HepG2 (cell line): ENCODE data around the gene BCL2L1. TPM values are rescaled to one million over a fixed set of nuclear protein-coding genes. Genes with fewer than 3 reads are reported as not detected.

Source experiments
- CBX2 ChIP-seq, 2 experiments: fragments of 200-600 bp in 1 of 2; sonication (generic); formaldehyde crosslinking in 1 of 2; IDR thresholded peaks; 2 replicates each; pipeline versions ENCODE4 v1.7.0 to v1.8.1; 2018 to 2022; ENCODE audit warnings: low read depth in 2 of 2, low read length in 1 of 2, mild to moderate bottlenecking in 1 of 2, missing genetic modification reagents in 1 of 2
- JUNB ChIP-seq: sonication (generic); formaldehyde crosslinking; IDR thresholded peaks from 2 replicates; pipeline ENCODE4 v1.8.0; 2022; ENCODE audit warnings: missing genetic modification reagents, mild to moderate bottlenecking, borderline replicate concordance
- KAT2B ChIP-seq: fragments of 150-350 bp; IDR thresholded peaks from 2 replicates; pipeline ENCODE4 v1.6.1; 2014; ENCODE audit warnings: low read depth, low read length, borderline replicate concordance
- KLF11 ChIP-seq: IDR thresholded peaks from 2 replicates; pipeline ENCODE4 v1.6.1; 2016; ENCODE audit warnings: missing compliant biosample characterization
- LCORL ChIP-seq, 2 experiments: fragments of 450-650 bp in 1 of 2; sonication (generic) in 1 of 2; formaldehyde crosslinking in 1 of 2; IDR thresholded peaks; 2 replicates each; pipeline versions ENCODE4 v1.5.0 to v1.6.1; 2017 to 2020; ENCODE audit warnings: antibody characterized with exemption in 1 of 2, missing genetic modification reagents in 1 of 2
- NR2F6 ChIP-seq, 2 experiments: IDR thresholded peaks; 2 replicates each; pipeline ENCODE4 v1.6.1; 2016; ENCODE audit warnings: antibody characterized with exemption in 1 of 2, mild to moderate bottlenecking in 1 of 2
- ONECUT2 ChIP-seq: sonication (generic); formaldehyde crosslinking; IDR thresholded peaks from 2 replicates; pipeline ENCODE4 v1.4.0; 2020; ENCODE audit warnings: missing genetic modification reagents
- PHF21A ChIP-seq: sonication (generic); formaldehyde crosslinking; IDR thresholded peaks from 2 replicates; pipeline ENCODE4 v1.5.0; 2020; ENCODE audit warnings: mild to moderate bottlenecking, missing genetic modification reagents
- POGZ ChIP-seq: sonication (generic); formaldehyde crosslinking; IDR thresholded peaks from 2 replicates; pipeline ENCODE4 v1.4.0; 2020; ENCODE audit warnings: mild to moderate bottlenecking, missing genetic modification reagents
- SMAD9 ChIP-seq: sonication (generic); formaldehyde crosslinking; IDR thresholded peaks from 2 replicates; pipeline ENCODE4 v1.5.1; 2020; ENCODE audit warnings: mild to moderate bottlenecking, missing genetic modification reagents
- ZFP1 ChIP-seq: IDR thresholded peaks from 2 replicates; pipeline ENCODE4 v1.6.1; 2016
- ZNF253 ChIP-seq: sonication (generic); formaldehyde crosslinking; IDR thresholded peaks from 2 replicates; pipeline ENCODE4 v1.8.0; 2022; ENCODE audit warnings: mild to moderate bottlenecking, missing genetic modification reagents, borderline replicate concordance
- ZNF317 ChIP-seq: sonication (generic); formaldehyde crosslinking; IDR thresholded peaks from 2 replicates; pipeline ENCODE4 v1.5.0; 2020; ENCODE audit warnings: mild to moderate bottlenecking, missing genetic modification reagents
- ZNF326 ChIP-seq: sonication (generic); formaldehyde crosslinking; IDR thresholded peaks from 2 replicates; pipeline ENCODE4 v1.4.0; 2020; ENCODE audit warnings: missing genetic modification reagents, borderline replicate concordance
- ZNF337 ChIP-seq: sonication (generic); formaldehyde crosslinking; IDR thresholded peaks from 2 replicates; pipeline ENCODE4 v1.5.1; 2020; ENCODE audit warnings: missing genetic modification reagents, low read depth, mild to moderate bottlenecking, borderline replicate concordance
- ZNF788 ChIP-seq: sonication (generic); formaldehyde crosslinking; IDR thresholded peaks from 2 replicates; pipeline ENCODE4 v1.5.0; 2020; ENCODE audit warnings: mild to moderate bottlenecking, missing genetic modification reagents, borderline replicate concordance
- ZSCAN31 ChIP-seq: sonication (generic); formaldehyde crosslinking; IDR thresholded peaks from 2 replicates; pipeline ENCODE4 v1.5.0; 2020; ENCODE audit warnings: low read depth, mild to moderate bottlenecking, missing genetic modification reagents
- polyA plus RNA-seq, 8 experiments: library from polyadenylated mRNA; depleted of rRNA in 3 of 8; stranded (reverse) in 7 of 8; unstranded in 1 of 8; fragments of >200 nt; fragmentation: Illumina TruSeq in 4 of 8; extraction: Trizol in 4 of 8; gene quantifications; 2 replicates each; pipeline versions ENCODE4 v1.2.1 to v1.2.3, GENCODE V29; 2011 to 2016; ENCODE audit warnings: low read depth in 4 of 8, missing spikeins in 1 of 8, mixed read lengths in 1 of 8; ENCODE audit not compliant: insufficient read depth in 1 of 8
- total RNA-seq, 5 experiments: library from RNA; depleted of rRNA; stranded (reverse); fragments of >200 nt; fragmentation: Illumina TruSeq; extraction: Trizol; gene quantifications; 2 replicates each; pipeline ENCODE4 v1.2.3, GENCODE V29; 2016; ENCODE audit warnings: low read depth in 1 of 5
- TF ChIP-seq, protein P1 (sequence below): IDR thresholded peaks from 2 replicates; pipeline ENCODE4 v1.4.0; 2020; ENCODE audit warnings: mild to moderate bottlenecking, missing genetic modification reagents
- TF ChIP-seq, protein P2 (sequence below): sonication (generic); formaldehyde crosslinking; IDR thresholded peaks from 2 replicates; pipeline ENCODE4 v1.8.0; 2022; ENCODE audit warnings: mild to moderate bottlenecking, missing genetic modification reagents, borderline replicate concordance
- TF ChIP-seq, protein P3 (sequence below), 2 experiments: sonication (generic) in 1 of 2; formaldehyde crosslinking in 1 of 2; IDR thresholded peaks; 2 replicates each; pipeline versions ENCODE4 v1.5.1 to v1.6.1; 2011 to 2020; ENCODE audit warnings: borderline replicate concordance in 1 of 2, low read depth in 1 of 2, low read length in 1 of 2, mild to moderate bottlenecking in 1 of 2, missing genetic modification reagents in 1 of 2, moderate library complexity in 1 of 2

The BCL2L1 gene
- total and polyA plus RNA-seq, 2 of the 13 experiments (the other 11 are each of a cell fraction or from before 2014, with no cell fraction given): 164 to 258 TPM

DNA sequence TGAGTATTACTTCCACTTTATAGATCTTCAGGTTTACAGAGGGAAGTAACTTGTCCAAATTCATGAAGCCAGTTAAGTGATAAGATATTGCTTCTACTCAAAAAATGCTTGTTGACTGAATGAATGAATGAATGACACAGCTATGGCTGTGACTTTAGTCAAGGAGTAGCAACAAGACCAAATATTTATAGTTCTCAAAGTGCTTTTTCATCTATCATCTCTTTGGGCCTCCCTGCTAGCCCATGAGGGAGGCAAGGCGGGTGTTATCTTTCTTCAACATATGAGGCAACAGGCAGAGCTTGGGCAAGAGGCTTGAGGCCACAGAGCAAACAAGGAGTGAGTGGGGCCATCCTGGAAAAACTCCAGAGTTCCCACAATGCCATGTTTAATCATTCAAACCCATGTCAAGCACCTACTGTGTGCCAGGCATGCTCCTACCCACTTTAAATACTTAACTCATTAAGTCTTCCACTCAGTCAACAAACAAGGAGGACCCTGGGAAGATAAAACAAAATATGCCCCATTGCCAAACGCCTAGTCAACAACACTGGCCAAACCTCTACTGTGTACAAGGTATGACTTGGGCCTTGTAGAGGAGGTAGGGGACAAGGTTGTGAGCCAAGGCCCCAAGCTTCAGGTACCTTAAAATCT is 15.9 kb downstream of the BCL2L1 start (continued):
- TF ChIP-seq, protein P1, sequence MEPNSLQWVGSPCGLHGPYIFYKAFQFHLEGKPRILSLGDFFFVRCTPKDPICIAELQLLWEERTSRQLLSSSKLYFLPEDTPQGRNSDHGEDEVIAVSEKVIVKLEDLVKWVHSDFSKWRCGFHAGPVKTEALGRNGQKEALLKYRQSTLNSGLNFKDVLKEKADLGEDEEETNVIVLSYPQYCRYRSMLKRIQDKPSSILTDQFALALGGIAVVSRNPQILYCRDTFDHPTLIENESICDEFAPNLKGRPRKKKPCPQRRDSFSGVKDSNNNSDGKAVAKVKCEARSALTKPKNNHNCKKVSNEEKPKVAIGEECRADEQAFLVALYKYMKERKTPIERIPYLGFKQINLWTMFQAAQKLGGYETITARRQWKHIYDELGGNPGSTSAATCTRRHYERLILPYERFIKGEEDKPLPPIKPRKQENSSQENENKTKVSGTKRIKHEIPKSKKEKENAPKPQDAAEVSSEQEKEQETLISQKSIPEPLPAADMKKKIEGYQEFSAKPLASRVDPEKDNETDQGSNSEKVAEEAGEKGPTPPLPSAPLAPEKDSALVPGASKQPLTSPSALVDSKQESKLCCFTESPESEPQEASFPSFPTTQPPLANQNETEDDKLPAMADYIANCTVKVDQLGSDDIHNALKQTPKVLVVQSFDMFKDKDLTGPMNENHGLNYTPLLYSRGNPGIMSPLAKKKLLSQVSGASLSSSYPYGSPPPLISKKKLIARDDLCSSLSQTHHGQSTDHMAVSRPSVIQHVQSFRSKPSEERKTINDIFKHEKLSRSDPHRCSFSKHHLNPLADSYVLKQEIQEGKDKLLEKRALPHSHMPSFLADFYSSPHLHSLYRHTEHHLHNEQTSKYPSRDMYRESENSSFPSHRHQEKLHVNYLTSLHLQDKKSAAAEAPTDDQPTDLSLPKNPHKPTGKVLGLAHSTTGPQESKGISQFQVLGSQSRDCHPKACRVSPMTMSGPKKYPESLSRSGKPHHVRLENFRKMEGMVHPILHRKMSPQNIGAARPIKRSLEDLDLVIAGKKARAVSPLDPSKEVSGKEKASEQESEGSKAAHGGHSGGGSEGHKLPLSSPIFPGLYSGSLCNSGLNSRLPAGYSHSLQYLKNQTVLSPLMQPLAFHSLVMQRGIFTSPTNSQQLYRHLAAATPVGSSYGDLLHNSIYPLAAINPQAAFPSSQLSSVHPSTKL (CRISPR knock-in tag): peak; percentile 99
- TF ChIP-seq JUNB (CRISPR knock-in tag) (peak; percentile 73; the same call in 1 of the 2 replicates), ZNF337 (CRISPR knock-in tag) (peak; percentile 74; the same call in 1 of the 2 replicates), ONECUT2 (peak; percentile 92), KLF11 (CRISPR knock-in tag) (0 out of 2 replicates have a peak, but pooled peaks have one; percentile 75), POGZ (CRISPR knock-in tag) (peak; percentile 94), PHF21A (peak; percentile 94), SMAD9 (no peak), ZNF317 (CRISPR knock-in tag) (no peak), ZFP1 (CRISPR knock-in tag) (peak; percentile 89; the same call in 1 of the 2 replicates), KAT2B (no peak), NR2F6 (IDR thresholded peaks at IDR 0.05) (peak; percentile 93), NR2F6 (CRISPR knock-in tag; IDR thresholded peaks at IDR 0.05) (peak; percentile 93), ZNF253 (CRISPR knock-in tag) (no peak), ZNF788 (CRISPR knock-in tag) (peak; percentile 97; the same call in 1 of the 2 replicates), CBX2 (IDR thresholded peaks at IDR 0.05; ENCODE audit: low read depth, low read length) (no peak), CBX2 (CRISPR knock-in tag; IDR thresholded peaks at IDR 0.05; ENCODE audit: low read depth) (no peak), ZSCAN31 (0 out of 2 replicates have a peak, but pooled peaks have one; percentile 82), LCORL (IDR thresholded peaks at IDR 0.05) (no peak), LCORL (CRISPR knock-in tag; IDR thresholded peaks at IDR 0.05) (peak; percentile 84; the same call in 1 of the 2 replicates), ZNF326 (no peak)
- TF ChIP-seq, protein P2, sequence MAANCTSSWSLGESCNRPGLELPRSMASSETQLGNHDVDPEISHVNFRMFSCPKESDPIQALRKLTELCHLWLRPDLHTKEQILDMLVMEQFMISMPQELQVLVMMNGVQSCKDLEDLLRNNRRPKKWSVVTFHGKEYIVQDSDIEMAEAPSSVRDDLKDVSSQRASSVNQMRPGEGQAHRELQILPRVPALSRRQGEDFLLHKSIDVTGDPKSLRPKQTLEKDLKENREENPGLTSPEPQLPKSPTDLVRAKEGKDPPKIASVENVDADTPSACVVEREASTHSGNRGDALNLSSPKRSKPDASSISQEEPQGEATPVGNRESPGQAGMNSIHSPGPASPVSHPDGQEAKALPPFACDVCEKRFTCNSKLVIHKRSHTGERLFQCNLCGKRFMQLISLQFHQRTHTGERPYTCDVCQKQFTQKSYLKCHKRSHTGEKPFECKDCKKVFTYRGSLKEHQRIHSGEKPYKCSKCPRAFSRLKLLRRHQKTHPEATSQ (CRISPR knock-in tag): peak; percentile 68; the same call in 1 of the 2 replicates
- TF ChIP-seq, protein P3, sequence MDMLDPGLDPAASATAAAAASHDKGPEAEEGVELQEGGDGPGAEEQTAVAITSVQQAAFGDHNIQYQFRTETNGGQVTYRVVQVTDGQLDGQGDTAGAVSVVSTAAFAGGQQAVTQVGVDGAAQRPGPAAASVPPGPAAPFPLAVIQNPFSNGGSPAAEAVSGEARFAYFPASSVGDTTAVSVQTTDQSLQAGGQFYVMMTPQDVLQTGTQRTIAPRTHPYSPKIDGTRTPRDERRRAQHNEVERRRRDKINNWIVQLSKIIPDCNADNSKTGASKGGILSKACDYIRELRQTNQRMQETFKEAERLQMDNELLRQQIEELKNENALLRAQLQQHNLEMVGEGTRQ (IDR thresholded peaks at IDR 0.05; ENCODE audit: low read depth, low read length): no peak
- TF ChIP-seq, protein P3 (CRISPR knock-in tag; IDR thresholded peaks at IDR 0.05; ENCODE audit: borderline replicate concordance): no peak
